GM19468 (cell line): Measurements from ENCODE around the gene HTR3B.
"Not testable (repeated sequence)": the region's sequence is repeated elsewhere in the genome, so short reads cannot be mapped to it uniquely, and the experiment has no call there.

Experiments used
- ATAC-seq: cut with Tn5 transposase; IDR thresholded peaks from one replicate; pipeline ENCODE4 v1.9.1; 2021; ENCODE audit warnings: mild to moderate bottlenecking, moderate library complexity, moderate number of reproducible peaks; ENCODE audit not compliant: unreplicated experiment; ENCODE audit errors: extremely low read depth

Gene HTR3B

DNA sequence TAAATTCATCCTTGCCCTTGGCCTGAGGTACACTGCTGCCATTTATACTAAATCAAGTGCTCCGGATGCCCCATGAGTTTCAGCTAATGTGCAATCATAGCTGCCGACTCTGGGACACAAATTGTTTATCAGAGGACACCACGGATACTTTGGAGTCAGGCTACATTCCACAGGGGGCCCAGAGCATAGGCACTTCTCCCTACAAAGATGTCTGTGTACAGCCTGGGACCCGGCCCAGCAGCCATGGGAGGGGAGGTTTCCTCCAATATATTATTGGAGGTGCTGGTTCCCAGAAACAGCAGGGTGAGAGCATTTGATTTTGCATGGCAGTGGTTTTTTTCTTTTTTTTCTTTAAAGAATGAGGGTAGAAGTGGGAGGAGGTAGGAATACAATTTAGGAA is 31.3 kb downstream of the HTR3B start:
- ATAC-seq, result no peak

DNA sequence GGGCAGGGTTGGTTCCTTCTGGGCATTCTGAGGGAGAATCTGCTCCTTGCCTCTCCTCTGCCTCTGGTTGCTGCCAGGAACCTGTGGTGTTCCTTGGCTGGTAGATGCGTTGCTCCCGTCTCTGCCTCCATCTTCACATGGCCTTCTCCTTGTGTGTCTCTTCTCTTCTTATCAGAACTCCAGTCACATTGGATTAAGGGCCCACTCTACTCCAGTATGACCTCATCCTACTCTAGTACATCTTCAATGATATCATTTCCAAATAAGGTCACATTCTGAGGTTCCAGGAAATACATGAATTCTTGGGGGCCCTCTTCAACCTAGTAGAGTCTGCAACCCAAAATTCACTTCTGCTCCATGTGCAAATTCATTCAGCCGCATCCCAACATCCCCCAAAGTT is 33.3 kb downstream of the HTR3B start:
- ATAC-seq, result no peak

- ATAC-seq, result no peak
These were observed 37.7 kb downstream of the HTR3B start for GRCh38 chr11:113942256-113942655.

- ATAC-seq, result not testable (repeated sequence)
These were observed 41.6 kb downstream of the HTR3B start for GRCh38 chr11:113946162-113946561.

- ATAC-seq, result no peak
These were observed 43.4 kb downstream of the HTR3B start for GRCh38 chr11:113947994-113948393.

GRCh38 chr11:113949891-113950290 is 45.3 kb downstream of the HTR3B start:
- no peak for ATAC-seq

GRCh38 chr11:113951537-113951936 is 46.9 kb downstream of the HTR3B start:
- no peak for ATAC-seq

GRCh38 chr11:113952070-113952469 is 47.5 kb downstream of the HTR3B start:
- ATAC-seq, result no peak

GRCh38 chr11:113952588-113952987 is 48.0 kb downstream of the HTR3B start:
- ATAC-seq, result no peak

DNA sequence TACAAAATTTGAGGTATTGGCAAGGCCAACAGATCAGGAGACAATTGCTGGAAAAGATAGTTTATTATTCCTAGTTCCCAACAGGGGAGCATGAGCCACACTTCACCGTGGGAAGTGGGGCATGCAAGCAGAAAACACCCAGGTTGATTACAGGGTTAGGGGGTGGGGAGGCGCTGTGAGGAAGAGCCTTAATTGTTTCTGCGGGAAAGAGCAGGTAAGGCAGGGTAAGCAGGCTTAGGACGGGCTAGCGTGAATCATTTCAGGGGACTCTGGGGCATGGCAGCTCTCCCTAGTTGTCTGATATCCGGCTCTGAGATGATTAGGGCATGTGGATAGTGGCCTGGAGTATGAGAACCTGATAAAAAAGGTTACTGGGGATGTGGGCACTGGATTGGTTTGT is 49.6 kb downstream of the HTR3B start:
- ATAC-seq, result no peak

- ATAC-seq, result no peak
These were observed 52.4 kb downstream of the HTR3B start for GRCh38 chr11:113956986-113957385.

DNA sequence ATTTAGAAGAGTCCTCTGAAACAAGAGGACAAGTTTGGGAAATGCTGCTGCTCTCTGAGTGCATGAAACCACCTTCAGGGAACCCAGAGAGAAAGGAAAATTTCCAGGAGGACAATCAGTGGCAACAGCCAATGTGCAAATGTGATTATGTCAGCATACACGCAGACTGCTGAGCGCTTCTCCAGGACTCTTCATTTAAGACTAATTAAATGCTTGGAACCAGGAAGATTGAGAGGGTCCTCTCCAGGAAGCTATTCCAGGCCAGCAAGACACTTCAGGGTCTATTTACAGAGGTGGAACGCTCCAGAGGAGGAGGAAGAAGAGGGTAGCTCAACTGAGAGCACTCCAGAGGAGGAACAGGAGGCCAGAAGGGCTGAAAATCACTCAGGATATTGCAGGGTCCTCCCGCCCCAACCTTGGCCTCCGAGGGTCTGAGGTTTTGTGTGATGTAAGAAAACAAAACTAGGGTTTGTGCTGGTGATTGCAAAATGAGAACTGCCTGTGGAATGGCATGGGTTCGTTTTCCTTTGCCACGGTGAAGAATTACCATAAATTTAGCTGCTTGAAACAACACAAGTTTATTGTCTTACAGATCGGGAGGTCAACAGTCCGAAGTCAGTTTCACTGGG is 56.2 kb downstream of the HTR3B start:
- no peak for ATAC-seq

DNA sequence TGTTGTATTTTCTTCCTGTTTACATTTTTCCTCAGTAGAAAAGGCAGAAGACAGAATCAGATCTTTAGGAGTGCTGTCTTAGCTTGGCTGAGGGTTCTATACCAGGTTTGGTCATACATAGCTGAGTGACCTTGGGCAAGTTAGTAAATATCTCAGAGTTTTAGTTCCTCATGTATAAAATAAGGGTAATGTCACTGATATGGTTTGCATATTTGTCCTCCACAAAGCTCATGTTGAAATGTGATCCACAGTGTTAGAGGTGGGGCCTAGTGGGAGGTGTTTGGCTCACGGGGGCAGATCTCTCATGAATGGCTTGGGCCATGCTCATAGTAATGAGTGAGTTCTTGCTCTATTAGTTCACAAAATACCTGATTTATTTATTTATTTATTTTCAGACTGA is 62.8 kb downstream of the HTR3B start:
- no peak for ATAC-seq

- ATAC-seq, result no peak
These were observed 67.1 kb downstream of the HTR3B start for GRCh38 chr11:113971506-113972195.

DNA sequence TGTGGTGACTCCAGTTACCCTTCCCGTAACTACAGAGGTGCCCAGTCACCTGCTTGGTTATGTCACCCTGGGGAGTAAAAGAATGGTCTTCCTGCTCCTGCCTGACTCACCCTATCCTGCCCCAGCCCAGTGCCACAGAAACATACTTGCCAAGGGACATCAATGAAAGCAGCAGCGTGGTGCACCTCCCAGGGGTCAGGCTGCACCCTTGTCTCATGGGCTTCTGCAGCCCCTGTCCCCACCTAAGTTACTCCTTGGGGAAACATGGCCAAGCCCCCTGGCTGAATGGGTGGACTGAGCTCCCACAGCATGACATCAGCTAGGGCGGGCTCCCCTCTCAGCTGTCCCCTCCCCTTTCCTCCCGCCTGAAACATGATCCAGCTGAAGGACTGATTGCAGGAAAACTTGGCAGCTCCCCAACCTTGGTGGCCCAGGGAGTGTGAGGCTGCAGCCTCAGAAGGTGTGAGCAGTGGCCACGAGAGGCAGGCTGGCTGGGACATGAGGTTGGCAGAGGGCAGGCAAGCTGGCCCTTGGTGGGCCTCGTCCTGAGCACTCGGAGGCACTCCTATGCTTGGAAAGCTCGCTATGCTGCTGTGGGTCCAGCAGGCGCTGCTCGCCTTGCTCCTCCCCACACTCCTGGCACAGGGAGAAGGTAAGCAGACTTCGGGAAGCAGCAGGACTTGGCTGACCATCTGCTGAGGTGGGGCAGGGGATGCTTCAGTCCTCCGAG is 70.3 kb downstream of the HTR3B start, which contains the start of gene HTR3A:
HTR3A (plus strand) TSS at position 368 of the 730 bp plus-strand sequence; CDS start at position 586, 218 bp downstream.
- no peak for ATAC-seq

DNA sequence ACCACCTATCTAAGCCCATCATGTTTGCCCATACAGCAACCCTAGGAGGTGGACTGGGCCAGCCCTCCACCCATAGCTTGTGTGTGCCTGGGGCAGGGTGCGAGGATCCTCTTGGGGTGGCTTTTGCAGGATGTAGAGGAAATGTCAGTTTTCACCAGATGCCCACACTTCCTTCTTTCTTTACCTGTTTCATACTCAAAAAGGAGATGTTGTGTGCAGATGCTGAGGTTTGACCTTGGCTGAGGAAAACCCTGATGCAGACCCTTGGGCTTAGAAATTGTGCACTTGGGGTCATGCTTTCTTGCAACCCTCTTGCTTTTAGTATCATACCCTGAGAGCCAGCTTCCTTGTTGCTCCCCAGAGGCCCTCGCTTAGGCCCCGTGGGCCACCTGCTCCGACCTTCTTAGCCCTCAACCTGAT is 72.5 kb downstream of the HTR3B start:
- ATAC-seq, result no peak

- ATAC-seq, result no peak
These were observed 73.1 kb downstream of the HTR3B start for GRCh38 chr11:113977701-113978100.

- no peak for ATAC-seq
These were observed 74.8 kb downstream of the HTR3B start for GRCh38 chr11:113979431-113979830.

- ATAC-seq, result no peak
These were observed 76.2 kb downstream of the HTR3B start for GRCh38 chr11:113980785-113981184.

GRCh38 chr11:113982306-113982705 is 77.7 kb downstream of the HTR3B start:
- ATAC-seq, result no peak

GRCh38 chr11:113984781-113985180 is 80.2 kb downstream of the HTR3B start:
- ATAC-seq, result no peak
